ENCODE measurements around the gene LMAN2. TPM values are rescaled to one million over a fixed set of nuclear protein-coding genes. Genes with fewer than 3 reads are reported as not detected.
"Not testable (repeated sequence)": the region's sequence is repeated elsewhere in the genome, so short reads cannot be mapped to it uniquely, and the experiment has no call there.

The LMAN2 gene
- total and polyA plus RNA-seq, 3 donors from 2014 or later, result 254 to 355 (median 355) TPM

DNA sequence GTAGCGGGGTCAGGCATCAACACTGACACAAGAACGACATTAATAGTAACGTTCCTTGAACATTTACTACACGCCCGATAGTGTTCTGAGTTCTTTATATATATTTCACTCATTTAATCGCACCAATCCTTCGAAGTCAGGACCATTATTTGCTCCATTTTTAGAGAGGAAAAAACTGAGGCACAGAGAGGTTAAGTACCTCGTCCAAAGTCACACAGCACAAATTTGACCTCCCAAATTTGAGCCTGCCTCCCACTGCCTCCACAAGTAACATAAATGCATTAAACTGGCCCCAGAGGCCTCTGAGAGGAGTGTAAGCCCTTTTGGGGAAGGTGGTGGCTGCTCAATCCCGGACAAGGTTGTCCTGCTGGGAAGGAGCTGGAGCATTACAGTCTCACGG is 12.1 kb upstream of the LMAN2 start:
- Histone ChIP-seq H3K36me3 (ENCODE audit: low read depth, missing control alignments) (no peaks in the 10 kb centered on the region), H3K4me3 (peak overlapping the region in 1 of 2 donors; percentile 54), H3K27ac (no peak overlapping the region), H3K4me1 (peaks cover 22% of the 10 kb centered on the region), H3K27me3 (no peaks in the 10 kb centered on the region), H3K9me3 (no peaks in the 10 kb centered on the region)
- intact Hi-C loops (cut with DNase I; ENCODE audit: low total_unique reads), result no loop called here
- no peak for TF ChIP-seq POLR2A (IDR thresholded peaks at IDR 0.05)
- TF ChIP-seq, protein P1, sequence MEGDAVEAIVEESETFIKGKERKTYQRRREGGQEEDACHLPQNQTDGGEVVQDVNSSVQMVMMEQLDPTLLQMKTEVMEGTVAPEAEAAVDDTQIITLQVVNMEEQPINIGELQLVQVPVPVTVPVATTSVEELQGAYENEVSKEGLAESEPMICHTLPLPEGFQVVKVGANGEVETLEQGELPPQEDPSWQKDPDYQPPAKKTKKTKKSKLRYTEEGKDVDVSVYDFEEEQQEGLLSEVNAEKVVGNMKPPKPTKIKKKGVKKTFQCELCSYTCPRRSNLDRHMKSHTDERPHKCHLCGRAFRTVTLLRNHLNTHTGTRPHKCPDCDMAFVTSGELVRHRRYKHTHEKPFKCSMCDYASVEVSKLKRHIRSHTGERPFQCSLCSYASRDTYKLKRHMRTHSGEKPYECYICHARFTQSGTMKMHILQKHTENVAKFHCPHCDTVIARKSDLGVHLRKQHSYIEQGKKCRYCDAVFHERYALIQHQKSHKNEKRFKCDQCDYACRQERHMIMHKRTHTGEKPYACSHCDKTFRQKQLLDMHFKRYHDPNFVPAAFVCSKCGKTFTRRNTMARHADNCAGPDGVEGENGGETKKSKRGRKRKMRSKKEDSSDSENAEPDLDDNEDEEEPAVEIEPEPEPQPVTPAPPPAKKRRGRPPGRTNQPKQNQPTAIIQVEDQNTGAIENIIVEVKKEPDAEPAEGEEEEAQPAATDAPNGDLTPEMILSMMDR (IDR thresholded peaks at IDR 0.05), result no peak
- 31 to 33% methylated on average over 10 of the region's 10 CpGs for WGBS, 2 donors
- DNase-seq, result no peak

DNA sequence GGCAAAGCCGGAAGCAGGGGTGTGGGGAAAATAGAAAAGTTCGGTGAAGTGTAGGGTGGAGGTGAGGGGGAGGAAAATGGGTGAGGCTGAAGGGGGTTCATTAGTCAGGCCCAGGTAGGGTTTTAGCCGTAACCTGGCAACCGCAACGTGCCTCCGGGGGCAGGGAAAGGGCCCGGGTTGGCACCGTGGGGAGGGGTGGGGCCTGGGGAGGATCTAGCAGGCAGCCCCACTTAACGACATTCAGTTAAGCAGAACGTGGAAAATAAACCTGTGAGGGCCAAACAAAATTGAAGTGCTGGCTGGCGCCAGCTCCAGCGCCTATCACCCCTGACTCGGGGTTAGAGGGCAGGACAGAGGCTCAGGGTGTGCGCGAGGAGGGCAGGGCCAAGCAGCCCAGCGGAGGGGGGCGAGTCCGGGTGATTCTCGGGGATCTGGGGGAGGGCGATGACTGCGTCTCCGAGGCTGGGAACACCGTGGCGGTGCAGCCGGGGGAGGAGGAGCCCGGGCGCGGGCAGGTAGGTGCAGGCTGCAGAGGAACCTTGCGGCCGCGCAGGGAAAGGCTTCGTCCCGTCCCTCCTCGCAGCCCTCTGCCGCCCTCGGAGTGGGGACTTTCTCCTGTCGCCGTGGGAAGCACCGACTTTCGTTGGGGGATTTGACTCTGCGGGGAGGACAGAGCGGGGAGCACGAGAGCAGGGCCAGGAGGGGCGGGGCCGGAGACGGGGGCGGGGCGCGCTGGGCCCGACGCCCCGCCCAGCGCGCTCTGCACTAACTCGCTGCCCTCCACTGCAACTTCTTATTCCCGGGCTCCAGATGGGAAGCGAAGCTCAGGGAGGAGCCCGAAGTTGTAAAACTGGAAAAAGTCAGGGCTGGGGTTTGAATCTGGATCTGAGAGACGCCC is 11.4 kb upstream of the LMAN2 start:
- 5 to 7% methylated on average over 59 of the region's 59 CpGs for WGBS, 2 donors
- H3K4me1 ChIP-seq, result peaks cover 22% of the 10 kb centered on the region
- TF ChIP-seq POLR2A (IDR thresholded peaks at IDR 0.05), result no peak
- TF ChIP-seq, protein P1 (IDR thresholded peaks at IDR 0.05), result no peak
- peak; percentile 73 for DNase-seq
- no peak overlapping the region for H3K27ac ChIP-seq
- no peaks in the 10 kb centered on the region for H3K27me3 ChIP-seq
- intact Hi-C loops (cut with DNase I; ENCODE audit: low total_unique reads), result no loop called here
- peak overlapping the region; percentile 36 to 54 for H3K4me3 ChIP-seq
- no peaks in the 10 kb centered on the region for H3K36me3 ChIP-seq (ENCODE audit: low read depth, missing control alignments)
- H3K9me3 ChIP-seq, result no peaks in the 10 kb centered on the region

- WGBS, 2 donors, result 59 to 62% methylated on average over 8 of the region's 8 CpGs
These were observed 10.8 kb upstream of the LMAN2 start for GRCh38 chr5:177362292-177362609.

DNA sequence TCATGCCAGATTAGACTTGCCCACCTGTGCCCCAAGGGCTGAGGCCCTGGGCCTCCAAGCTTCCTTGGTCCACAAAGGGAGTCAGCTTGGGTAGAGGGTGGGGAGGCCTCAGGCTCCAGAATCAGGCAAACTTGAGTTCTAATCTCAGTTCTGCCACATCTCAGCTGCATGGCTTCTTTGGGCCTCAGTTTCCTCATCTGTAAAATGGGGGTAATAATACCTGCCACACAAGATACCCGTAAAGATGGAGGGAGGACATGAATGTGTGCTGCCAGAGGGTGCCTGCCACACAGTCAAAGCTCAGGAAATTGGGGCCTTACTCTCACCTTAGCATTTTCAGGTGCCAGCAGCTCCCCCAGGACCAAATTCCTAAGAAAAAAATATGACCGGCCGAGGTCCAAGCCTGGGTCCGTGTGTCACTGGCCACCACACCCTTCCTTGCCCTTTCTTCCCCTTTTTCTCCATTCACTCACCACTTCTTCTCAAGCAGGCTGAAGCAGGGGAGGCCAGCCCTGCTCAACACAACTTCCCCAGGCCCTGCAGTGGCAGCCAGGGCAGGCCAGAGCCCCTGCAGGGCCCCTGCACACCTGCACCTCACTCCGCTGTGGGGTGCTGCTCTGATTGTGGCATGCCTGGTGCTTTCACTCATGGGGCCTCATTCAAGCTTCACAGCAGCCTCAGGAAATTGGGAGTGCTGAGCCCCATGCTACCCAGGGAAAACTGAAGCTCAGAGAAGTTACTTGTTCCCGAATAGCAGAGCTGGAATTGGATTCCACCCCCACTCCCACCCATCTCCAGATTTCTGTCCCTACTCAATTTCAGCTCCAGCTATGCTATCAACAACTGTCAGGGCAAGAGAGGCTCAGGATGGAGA is 10.2 kb upstream of the LMAN2 start:
- no peak overlapping the region for H3K27ac ChIP-seq
- no peaks in the 10 kb centered on the region for H3K36me3 ChIP-seq (ENCODE audit: low read depth, missing control alignments)
- H3K9me3 ChIP-seq, result no peaks in the 10 kb centered on the region
- H3K4me1 ChIP-seq, result peaks cover 14% of the 10 kb centered on the region
- intact Hi-C loops (cut with DNase I; ENCODE audit: low total_unique reads), result no loop called here
- TF ChIP-seq POLR2A (IDR thresholded peaks at IDR 0.05), result no peak
- TF ChIP-seq, protein P1 (IDR thresholded peaks at IDR 0.05), result no peak
- H3K4me3 ChIP-seq, result no peak overlapping the region
- 78% methylated on average over 5 to 6 of the region's 6 CpGs for whole genome bisulfite sequencing, 2 donors
- no peak for DNase-seq
- no peaks in the 10 kb centered on the region for H3K27me3 ChIP-seq

More at GRCh38 chr5:177362292-177362609, 10.8 kb upstream of the LMAN2 start:
- Histone ChIP-seq H3K4me3 (no peak overlapping the region), H3K9me3 (no peaks in the 10 kb centered on the region), H3K27me3 (no peaks in the 10 kb centered on the region), H3K27ac (no peak overlapping the region), H3K36me3 (ENCODE audit: low read depth, missing control alignments) (no peaks in the 10 kb centered on the region), H3K4me1 (peaks cover 16% of the 10 kb centered on the region)
- no peak for TF ChIP-seq POLR2A (IDR thresholded peaks at IDR 0.05)
- TF ChIP-seq, protein P1 (IDR thresholded peaks at IDR 0.05), result no peak
- intact Hi-C loops (cut with DNase I; ENCODE audit: low total_unique reads), result no loop called here
- no peak for DNase-seq

GRCh38 chr5:177360740-177361139 is 9.3 kb upstream of the LMAN2 start:
- H3K4me1 ChIP-seq; DNase-seq; H3K27me3 ChIP-seq; intact Hi-C loops (cut with DNase I; ENCODE audit: low total_unique reads); H3K27ac ChIP-seq; H3K36me3 ChIP-seq (ENCODE audit: low read depth, missing control alignments); H3K4me3 ChIP-seq; H3K9me3 ChIP-seq: not testable (repeated sequence)
- WGBS, 2 donors, result 86 to 89% methylated on average over 7 of the region's 7 CpGs
